HG03378 (cell line): Measurements from ENCODE around the gene ZNF730.
"Not testable (repeated sequence)": the region's sequence is repeated elsewhere in the genome, so short reads cannot be mapped to it uniquely, and the experiment has no call there.

Experiments
- ATAC-seq: cut with Tn5 transposase; IDR thresholded peaks from one replicate; pipeline ENCODE4 v1.9.1; 2021; ENCODE audit warnings: mild to moderate bottlenecking, moderate library complexity; ENCODE audit not compliant: unreplicated experiment

ZNF730 gene

DNA sequence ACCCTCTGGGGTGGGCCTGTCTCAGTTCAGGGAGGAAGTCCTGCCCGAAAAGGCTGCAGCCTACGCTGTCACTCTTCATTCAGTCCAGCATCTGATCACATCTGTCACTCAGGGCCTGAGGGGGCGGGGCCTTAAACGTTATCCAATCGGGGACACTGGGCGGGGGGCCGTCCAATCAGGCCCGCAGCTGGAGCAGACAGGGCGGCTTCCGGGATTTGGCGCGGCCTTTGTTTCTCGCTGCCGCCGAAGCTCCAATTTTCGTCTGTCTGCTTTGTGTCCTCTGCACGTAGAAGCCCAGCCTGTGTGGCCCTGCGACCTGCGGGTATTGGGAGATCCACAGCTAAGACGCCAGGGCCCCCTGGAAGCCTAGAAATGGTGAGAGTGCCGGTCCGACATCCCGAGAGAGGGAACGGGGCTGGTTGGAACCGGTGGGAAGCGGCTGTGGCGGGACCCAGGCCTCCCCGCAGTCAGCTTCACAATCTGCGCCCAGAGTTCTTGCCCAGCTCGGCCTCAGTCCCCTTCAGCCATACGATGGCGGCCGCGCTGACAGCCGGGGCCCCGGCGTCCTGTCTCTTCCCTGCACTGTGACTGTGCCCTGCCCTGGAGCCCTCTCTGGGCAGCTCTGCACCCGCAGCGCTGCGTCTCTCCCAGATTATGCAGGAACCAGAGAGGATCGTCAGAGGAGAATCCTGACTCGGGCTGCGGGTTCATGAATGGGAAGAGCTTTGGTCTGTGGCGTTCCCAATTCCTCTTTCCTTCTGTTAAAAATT lies at the start of gene ZNF730:
TSS of gene ZNF730 (plus strand) at position 224 of the 770 bp plus-strand sequence. CDS start at position 373, 149 bp downstream.
- no peak for ATAC-seq

DNA sequence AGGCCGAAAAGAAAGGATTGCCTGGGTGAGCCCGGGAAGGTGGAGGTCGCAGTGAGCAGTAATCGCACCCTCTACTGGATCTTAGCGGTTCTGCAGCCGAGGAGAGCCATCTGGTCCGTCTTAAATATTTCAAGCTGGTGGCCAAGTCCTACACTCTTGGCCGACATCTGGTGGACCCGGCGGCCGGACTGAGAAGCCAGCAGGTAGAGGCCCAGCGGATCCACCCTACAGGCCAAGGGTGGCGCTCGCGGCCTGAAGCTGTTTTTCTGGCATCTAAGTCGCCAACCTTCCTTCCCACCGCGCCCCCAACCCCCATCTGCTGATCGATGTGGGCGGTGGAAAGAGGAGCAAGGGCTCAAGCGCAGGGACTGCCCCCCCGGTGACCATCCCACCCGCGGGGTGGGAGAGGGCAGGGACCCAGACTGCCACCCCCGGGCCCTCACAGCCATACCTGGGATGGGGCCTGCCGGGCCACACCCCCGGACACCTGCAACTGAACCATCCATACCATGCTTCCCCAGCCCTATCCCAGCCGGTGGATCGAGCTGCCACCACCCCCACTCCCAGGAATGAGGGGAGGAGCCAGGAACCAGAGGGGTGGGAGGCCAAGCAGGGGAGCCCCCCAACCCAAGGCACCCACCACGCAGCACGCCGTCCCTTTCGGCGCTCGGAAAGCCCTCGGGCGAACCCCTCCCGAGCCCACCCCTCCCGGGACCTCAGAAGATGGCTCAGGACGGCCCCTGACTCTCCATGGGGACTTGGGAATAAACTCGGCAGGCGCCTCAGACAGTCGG lies 46.3 kb upstream of the ZNF730 start:
- no peak for ATAC-seq

- no peak for ATAC-seq
Measured at GRCh38 chr19:23071147-23071511, 45.7 kb upstream of the ZNF730 start.

DNA sequence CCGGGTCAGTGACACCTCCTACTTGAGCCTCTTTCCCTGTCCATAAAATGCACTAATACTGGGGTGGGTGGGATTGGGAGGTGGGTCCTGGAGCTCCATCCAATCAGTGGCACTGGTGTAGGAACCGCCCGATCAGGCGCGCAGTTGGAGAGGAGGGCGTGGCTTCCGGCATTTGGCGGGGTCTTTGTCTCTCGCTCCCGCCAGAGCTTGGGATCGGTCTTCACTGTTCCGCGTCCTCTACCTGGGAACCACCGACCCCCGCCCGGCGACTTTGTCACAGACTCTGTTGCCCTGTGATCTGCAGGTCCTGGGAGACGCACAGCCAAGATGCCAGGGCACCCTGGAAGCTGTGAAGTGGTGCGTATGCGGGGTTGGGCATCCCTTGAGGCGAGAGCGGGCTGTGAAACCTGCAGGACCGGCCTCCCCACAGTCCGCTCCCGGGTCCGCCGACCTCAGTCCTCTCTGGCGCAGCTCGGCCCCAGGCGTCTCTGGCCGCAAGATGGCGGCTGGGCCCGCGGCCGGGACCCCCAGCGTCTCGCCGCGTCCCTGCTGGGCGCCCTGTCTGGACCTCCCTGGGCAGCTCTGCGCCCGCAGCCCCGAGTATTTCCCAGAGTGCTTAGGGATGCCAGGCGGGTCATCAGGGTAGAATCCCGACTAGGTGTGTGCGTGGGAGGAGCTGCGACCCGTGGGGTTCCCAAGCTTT lies 41.6 kb upstream of the ZNF730 start:
- no peak for ATAC-seq

GRCh38 chr19:23077776-23078175 lies 39.0 kb upstream of the ZNF730 start:
- not testable (repeated sequence) for ATAC-seq

- ATAC-seq = no peak
Measured at GRCh38 chr19:23093832-23094231, 23.0 kb upstream of the ZNF730 start.

- ATAC-seq = no peak
Measured at GRCh38 chr19:23095418-23095817, 21.4 kb upstream of the ZNF730 start.

GRCh38 chr19:23098286-23098685 lies 18.5 kb upstream of the ZNF730 start:
- no peak for ATAC-seq

DNA sequence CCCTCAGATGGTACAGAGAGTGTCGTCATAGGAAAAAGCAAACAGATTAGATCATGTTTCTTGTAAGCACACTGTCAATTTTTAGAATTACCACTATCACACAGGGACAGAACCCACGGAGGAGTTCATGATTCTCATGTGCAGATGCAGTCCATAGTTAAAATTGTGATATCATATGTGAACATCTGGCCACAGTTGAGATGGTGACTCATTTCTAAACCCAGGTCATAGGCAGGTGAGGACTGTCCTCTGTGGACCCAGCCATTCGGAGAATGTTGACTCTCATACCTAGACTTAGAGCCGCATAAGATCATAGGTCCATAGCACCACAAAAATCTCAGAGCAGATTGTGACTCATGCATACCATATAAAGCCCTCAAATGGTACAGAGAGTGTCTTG lies 17.8 kb upstream of the ZNF730 start:
- ATAC-seq = no peak

GRCh38 chr19:23099966-23100365 lies 16.9 kb upstream of the ZNF730 start:
- ATAC-seq = no peak

DNA sequence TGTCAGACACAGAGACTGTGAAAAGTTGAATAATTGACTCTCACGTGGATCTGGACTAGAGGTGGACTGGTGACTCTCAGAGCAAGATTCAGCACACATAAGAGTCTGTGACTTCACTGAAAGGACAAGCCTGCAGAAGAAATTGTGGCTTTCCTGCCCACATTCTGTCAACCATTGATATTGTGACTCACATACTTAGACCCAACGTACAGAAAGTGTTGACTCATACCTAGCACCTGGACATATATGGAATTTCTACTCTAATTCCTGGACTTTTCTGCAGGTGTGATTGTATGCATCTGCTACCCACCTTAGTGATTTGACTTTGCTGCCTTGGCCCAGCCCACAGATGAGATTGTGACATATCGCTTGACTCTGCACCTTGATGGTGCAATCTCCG lies 15.6 kb upstream of the ZNF730 start:
- no peak for ATAC-seq

GRCh38 chr19:23118400-23118799 lies 1.6 kb downstream of the ZNF730 start:
- ATAC-seq = no peak

DNA sequence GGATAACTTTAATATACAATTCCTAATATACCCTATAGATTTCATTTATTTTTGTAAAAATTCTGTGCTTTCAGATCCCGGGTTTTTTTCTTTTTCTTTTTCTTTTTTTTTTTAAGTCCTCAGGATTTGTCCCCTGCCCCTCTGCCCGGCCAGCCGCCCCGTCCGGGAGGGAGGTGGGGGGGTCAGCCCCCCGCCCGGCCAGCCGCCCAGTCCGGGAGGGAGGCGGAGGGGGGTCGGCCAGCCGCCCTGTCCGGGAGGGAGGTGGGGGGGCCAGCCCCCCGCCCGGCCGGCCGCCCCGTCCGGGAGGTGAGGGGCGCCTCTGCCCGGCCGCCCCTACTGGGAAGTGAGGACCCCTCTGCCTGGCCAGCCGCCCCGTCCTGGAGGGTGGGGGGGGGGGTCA lies 17.4 kb downstream of the ZNF730 start:
- ATAC-seq = not testable (repeated sequence)

DNA sequence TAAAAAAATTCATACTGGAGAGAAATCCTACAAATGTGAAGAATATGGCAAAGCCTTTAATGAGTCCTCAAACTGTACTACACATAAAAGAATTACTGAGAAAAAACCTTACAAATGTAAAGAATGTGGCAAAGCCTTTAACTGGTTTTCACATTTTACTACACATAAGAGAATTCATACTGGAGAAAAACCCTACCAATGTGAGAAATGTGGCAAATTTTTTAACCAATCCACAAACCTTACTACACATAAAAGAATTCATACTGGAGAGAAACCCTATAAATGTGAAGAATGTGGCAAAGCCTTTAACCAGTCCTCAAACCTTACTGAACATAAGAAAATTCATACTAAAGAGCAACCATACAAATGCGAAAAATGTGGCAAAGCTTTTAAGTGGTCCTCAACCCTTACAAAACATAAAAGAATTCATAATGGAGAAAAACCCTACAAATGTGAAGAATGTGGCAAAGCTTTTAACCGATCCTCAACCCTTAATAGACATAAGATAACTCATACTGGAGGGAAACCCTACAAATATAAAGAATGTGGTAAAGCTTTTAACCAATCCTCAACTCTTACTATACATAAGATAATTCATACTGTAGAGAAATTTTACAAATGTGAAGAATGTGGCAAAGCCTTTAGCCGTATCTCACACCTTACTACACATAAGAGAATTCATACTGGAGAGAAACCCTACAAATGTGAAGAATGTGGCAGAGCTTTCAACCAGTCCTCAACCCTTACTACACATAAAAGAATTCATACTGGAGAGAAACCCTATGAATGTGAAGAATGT lies 29.0 kb downstream of the ZNF730 start:
- no peak for ATAC-seq

DNA sequence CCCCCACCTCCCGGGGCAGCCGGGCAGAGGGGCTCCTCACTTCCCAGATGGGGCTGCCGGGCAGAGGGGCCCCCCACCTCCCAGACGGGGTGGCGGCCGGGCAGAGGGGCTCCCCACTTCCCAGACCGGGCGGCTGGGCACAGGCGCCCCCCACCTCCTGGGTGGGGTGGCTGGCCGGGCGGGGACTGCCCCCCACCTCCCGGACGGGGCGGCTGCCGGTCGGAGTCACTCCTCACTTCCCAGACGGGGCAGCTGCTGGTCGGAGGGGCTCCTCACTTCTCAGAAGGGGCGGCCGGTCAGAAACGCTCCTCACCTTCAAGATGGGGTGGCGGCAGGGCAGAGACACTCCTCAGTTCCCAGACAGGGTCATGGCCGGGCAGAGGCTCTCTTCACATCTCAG lies 43.9 kb downstream of the ZNF730 start:
- no peak for ATAC-seq

DNA sequence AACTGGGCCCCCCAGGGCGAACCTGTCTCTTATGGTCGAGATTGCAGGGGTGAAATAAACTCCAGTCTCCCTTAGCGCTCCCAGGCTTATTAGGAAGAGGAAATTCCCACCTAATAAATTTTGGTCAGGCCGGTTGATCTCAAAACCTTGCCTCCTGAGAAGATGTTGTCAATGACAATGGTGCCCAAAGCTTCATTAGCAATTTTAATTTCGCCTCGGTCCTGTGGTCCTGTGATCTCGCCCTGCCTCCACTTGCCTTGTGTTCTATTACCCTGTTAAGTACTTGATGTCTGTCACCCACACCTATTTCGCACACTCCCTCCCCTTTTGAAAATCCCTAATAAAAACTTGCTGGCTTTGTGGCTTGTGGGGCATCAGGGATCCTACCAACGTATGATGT lies 51.5 kb downstream of the ZNF730 start:
- ATAC-seq = not testable (repeated sequence)

- no peak for ATAC-seq
Measured at GRCh38 chr19:23183251-23183650, 66.4 kb downstream of the ZNF730 start.

DNA sequence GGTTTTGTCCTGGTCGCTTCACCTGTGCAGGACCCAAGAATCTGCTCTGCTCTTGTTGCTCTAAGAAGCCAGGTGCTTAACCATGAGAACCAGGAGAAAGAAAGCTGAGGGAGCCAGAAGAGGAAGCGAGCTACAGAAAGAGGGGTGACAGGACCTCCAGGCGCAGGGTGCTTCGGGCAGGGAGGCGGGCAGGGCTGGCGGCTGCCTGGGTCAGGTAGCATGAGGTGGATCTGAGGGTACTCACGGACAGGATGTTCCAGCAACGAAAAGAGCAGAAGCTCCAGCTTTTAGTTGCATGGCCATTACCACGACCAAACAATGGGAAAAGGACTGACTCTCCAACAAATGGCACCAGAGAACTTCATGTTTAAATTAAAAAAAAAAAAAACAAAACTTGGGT lies 73.5 kb downstream of the ZNF730 start:
- no peak for ATAC-seq
